ENCODE results near the gene NUP93.
"Not testable (repeated sequence)": the region's sequence is repeated elsewhere in the genome, so short reads cannot be mapped to it uniquely, and the experiment has no call there.

The NUP93 gene

GRCh38 chr16:56855946-56856345, 126.0 kb downstream of the NUP93 start:
- TF ChIP-seq POLR2A (IDR thresholded peaks at IDR 0.05; ENCODE audit: low read depth, low read length), result no peak
- FAIRE-seq, result no peak
- no peak for DNase-seq (ENCODE audit: insufficient read length, low spot score)

- FAIRE-seq (no peak), DNase-seq (ENCODE audit: insufficient read length, low spot score) (no peak)
- TF ChIP-seq POLR2A (IDR thresholded peaks at IDR 0.05; ENCODE audit: low read depth, low read length), result no peak
Observed at GRCh38 chr16:56856876-56857447, 127.0 kb downstream of the NUP93 start.

GRCh38 chr16:56858374-56858773, 128.4 kb downstream of the NUP93 start:
- DNase-seq (ENCODE audit: insufficient read length, low spot score) (no peak), FAIRE-seq (no peak)
- TF ChIP-seq POLR2A (IDR thresholded peaks at IDR 0.05; ENCODE audit: low read depth, low read length), result no peak

GRCh38 chr16:56859636-56860035, 129.7 kb downstream of the NUP93 start:
- no peak for DNase-seq (ENCODE audit: insufficient read length, low spot score)
- TF ChIP-seq POLR2A (IDR thresholded peaks at IDR 0.05; ENCODE audit: low read depth, low read length), result no peak
- no peak for FAIRE-seq

- FAIRE-seq (no peak), DNase-seq (ENCODE audit: insufficient read length, low spot score) (no peak)
- TF ChIP-seq POLR2A (IDR thresholded peaks at IDR 0.05; ENCODE audit: low read depth, low read length), result no peak
Observed at GRCh38 chr16:56860226-56861020, 130.5 kb downstream of the NUP93 start.

- DNase-seq (ENCODE audit: insufficient read length, low spot score) (no peak), FAIRE-seq (no peak)
- TF ChIP-seq POLR2A (IDR thresholded peaks at IDR 0.05; ENCODE audit: low read depth, low read length), result no peak
Observed at GRCh38 chr16:56861092-56861610, 131.2 kb downstream of the NUP93 start.

GRCh38 chr16:56861756-56862155, 131.8 kb downstream of the NUP93 start:
- FAIRE-seq (no peak), DNase-seq (ENCODE audit: insufficient read length, low spot score) (no peak)
- no peak for TF ChIP-seq POLR2A (IDR thresholded peaks at IDR 0.05; ENCODE audit: low read depth, low read length)

GRCh38 chr16:56862776-56863175, 132.8 kb downstream of the NUP93 start:
- DNase-seq (ENCODE audit: insufficient read length, low spot score), result no peak
- FAIRE-seq, result no peak
- TF ChIP-seq POLR2A (IDR thresholded peaks at IDR 0.05; ENCODE audit: low read depth, low read length), result no peak

- DNase-seq (ENCODE audit: insufficient read length, low spot score) (no peak), FAIRE-seq (no peak)
- no peak for TF ChIP-seq POLR2A (IDR thresholded peaks at IDR 0.05; ENCODE audit: low read depth, low read length)
Observed at GRCh38 chr16:56864960-56865359, 135.0 kb downstream of the NUP93 start, which contains the start of gene SLC12A3. Gene SLC12A3 (plus strand): TSS chr16:56865207. CDS start chr16:56865236, 29 bp downstream.

- TF ChIP-seq POLR2A (IDR thresholded peaks at IDR 0.05; ENCODE audit: low read depth, low read length), result no peak
- no peak for DNase-seq (ENCODE audit: insufficient read length, low spot score)
- no peak for FAIRE-seq
Observed at GRCh38 chr16:56865394-56866062, 135.6 kb downstream of the NUP93 start.

- TF ChIP-seq POLR2A (IDR thresholded peaks at IDR 0.05; ENCODE audit: low read depth, low read length), result no peak
- FAIRE-seq (no peak), DNase-seq (ENCODE audit: insufficient read length, low spot score) (peak; percentile 54)
Observed at GRCh38 chr16:56866955-56867830, 137.3 kb downstream of the NUP93 start.

GRCh38 chr16:56868175-56868574, 138.2 kb downstream of the NUP93 start:
- no peak for TF ChIP-seq POLR2A (IDR thresholded peaks at IDR 0.05; ENCODE audit: low read depth, low read length)
- DNase-seq (ENCODE audit: insufficient read length, low spot score) (no peak), FAIRE-seq (no peak)

- not testable (repeated sequence) for FAIRE-seq; DNase-seq (ENCODE audit: insufficient read length, low spot score)
Observed at GRCh38 chr16:56868766-56869165, 138.8 kb downstream of the NUP93 start.
